ENCODE data around the gene NME7.

DNA sequence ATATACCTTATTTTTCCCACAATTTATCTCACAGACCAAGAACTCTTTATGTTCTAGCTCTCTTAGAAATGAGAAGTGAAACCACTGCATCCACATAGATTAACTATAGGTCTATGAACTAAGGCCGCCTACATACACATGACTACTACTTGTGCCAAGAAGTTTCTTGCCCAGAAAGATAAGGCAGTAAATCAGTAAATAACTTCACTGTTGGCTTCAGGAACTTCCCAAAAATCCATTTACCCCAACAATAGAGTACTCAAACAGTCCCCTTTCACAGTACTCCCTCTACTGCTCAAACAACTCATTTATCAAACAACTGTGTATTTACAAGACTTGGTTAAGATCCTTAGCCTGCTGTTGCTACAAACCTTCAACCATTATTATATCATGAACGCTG lies 96.5 kb downstream of the NME7 start:
- TF ChIP-seq, protein P1, sequence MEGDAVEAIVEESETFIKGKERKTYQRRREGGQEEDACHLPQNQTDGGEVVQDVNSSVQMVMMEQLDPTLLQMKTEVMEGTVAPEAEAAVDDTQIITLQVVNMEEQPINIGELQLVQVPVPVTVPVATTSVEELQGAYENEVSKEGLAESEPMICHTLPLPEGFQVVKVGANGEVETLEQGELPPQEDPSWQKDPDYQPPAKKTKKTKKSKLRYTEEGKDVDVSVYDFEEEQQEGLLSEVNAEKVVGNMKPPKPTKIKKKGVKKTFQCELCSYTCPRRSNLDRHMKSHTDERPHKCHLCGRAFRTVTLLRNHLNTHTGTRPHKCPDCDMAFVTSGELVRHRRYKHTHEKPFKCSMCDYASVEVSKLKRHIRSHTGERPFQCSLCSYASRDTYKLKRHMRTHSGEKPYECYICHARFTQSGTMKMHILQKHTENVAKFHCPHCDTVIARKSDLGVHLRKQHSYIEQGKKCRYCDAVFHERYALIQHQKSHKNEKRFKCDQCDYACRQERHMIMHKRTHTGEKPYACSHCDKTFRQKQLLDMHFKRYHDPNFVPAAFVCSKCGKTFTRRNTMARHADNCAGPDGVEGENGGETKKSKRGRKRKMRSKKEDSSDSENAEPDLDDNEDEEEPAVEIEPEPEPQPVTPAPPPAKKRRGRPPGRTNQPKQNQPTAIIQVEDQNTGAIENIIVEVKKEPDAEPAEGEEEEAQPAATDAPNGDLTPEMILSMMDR (IDR thresholded peaks at IDR 0.05): peak in 2 of 4 experiments; percentile 19 to 28
- TF ChIP-seq POLR2A (IDR thresholded peaks at IDR 0.05): no peak
